GM12878 (cell line): ENCODE results near the gene LASP1. TPM values are rescaled to one million over a fixed set of nuclear protein-coding genes. Genes with fewer than 3 reads are reported as not detected.

Experiments used
- ATAC-seq: fragments of 200-7000 bp; cut with Tn5 transposase; 3 replicates; pipeline ENCODE4 v1.9.1; 2020; ENCODE audit warnings: mild to moderate bottlenecking, moderate library complexity
- BruUV-seq: library from RNA; stranded (reverse); fragments of 400-500 nt; replicated peaks from 2 replicates; lab custom pipeline; 2021; lab: Mats Ljungman, UMichigan
- CTCF ChIA-PET: fragments of 300-600 bp; sonication (Branson Sonifier 250); formaldehyde crosslinking; extraction: SDS; loops from one replicate; lab custom pipeline; 2021; ENCODE audit warnings: inconsistent platforms; lab: Yijun Ruan, JAX
- POLR2A ChIA-PET: fragments of 350-600 bp; formaldehyde crosslinking; extraction: SDS; loops from one replicate; lab custom pipeline; 2021; ENCODE audit warnings: inconsistent platforms; lab: Charles Lee
- RAD21 ChIA-PET: fragments of 300-600 bp; sonication (Branson Sonifier 250); formaldehyde crosslinking; loops from one replicate; lab custom pipeline; 2023; ENCODE audit warnings: antibody characterized with exemption; ENCODE audit not compliant: unreplicated experiment; lab: Charles Lee
- SMC1A ChIA-PET: fragments of 300-600 bp; sonication (Branson Sonifier 250); formaldehyde crosslinking; loops from one replicate; lab custom pipeline; 2023; ENCODE audit not compliant: unreplicated experiment, uncharacterized antibody; lab: Charles Lee
- DNase-seq: peaks from one replicate; pipeline ENCODE4 v3.0.0-alpha.2; 2011; ENCODE audit warnings: low read depth, low spot score
- FAIRE-seq: peaks from 3 replicates; lab custom pipeline; 2011; peaks lifted over from hg19 to GRCh38; lab: Jason Lieb, UNC
- H2AFZ ChIP-seq: 2 replicates; pipeline ENCODE4 v1.6.0; 2011; ENCODE audit warnings: low read depth, low read length, control low read depth; ENCODE audit not compliant: control insufficient read depth
- H3K27ac ChIP-seq: 2 replicates; pipeline ENCODE4 v1.5.1; 2011; ENCODE audit warnings: control low read depth; ENCODE audit not compliant: control insufficient read depth, insufficient read depth
- H3K27me3 ChIP-seq, 2 experiments: replicated peaks in 1 of 2; 2 replicates each; pipeline versions ENCODE4 v1.6.0 to v1.6.1; 2011; ENCODE audit warnings: low read length in 1 of 2; ENCODE audit not compliant: control insufficient read depth in 2 of 2, insufficient read depth in 2 of 2
- H3K36me3 ChIP-seq, 2 experiments: 2 replicates each; pipeline ENCODE4 v1.5.1; 2011; ENCODE audit warnings: low read length in 1 of 2; ENCODE audit not compliant: control insufficient read depth in 2 of 2, insufficient read depth in 2 of 2
- H3K4me1 ChIP-seq: 2 replicates; pipeline ENCODE4 v1.6.1; 2011; ENCODE audit warnings: mild to moderate bottlenecking, low read length, moderate library complexity, mixed read lengths; ENCODE audit not compliant: control insufficient read depth, insufficient read depth
- H3K4me2 ChIP-seq: 2 replicates; pipeline ENCODE4 v1.6.0; 2011; ENCODE audit warnings: control low read depth; ENCODE audit not compliant: control insufficient read depth, insufficient read depth
- H3K4me3 ChIP-seq: fragments of 200-600 bp; sonication (generic); 2 replicates; pipeline ENCODE4 v1.5.1; 2016
- H3K79me2 ChIP-seq: 2 replicates; pipeline ENCODE4 v1.6.0; 2011; ENCODE audit warnings: low read length; ENCODE audit not compliant: control insufficient read depth, insufficient read depth
- H3K9ac ChIP-seq: 2 replicates; pipeline ENCODE4 v1.8.0; 2011; ENCODE audit warnings: low read length, control low read depth, mixed read lengths; ENCODE audit not compliant: control insufficient read depth, insufficient read depth
- H3K9me3 ChIP-seq: replicated peaks from 3 replicates; pipeline ENCODE4 v1.5.1; 2011; ENCODE audit warnings: mild to moderate bottlenecking, low read length; ENCODE audit not compliant: control insufficient read depth, insufficient read depth
- H4K20me1 ChIP-seq: 2 replicates; pipeline ENCODE4 v1.6.0; 2011; ENCODE audit not compliant: control insufficient read depth, insufficient read depth
- BCL3 ChIP-seq: IDR thresholded peaks from 2 replicates; pipeline ENCODE4 v1.6.1; 2011; ENCODE audit warnings: borderline replicate concordance, low read depth, mild to moderate bottlenecking, moderate library complexity, low read length; ENCODE audit not compliant: insufficient read depth, poor library complexity, severe bottlenecking
- BMI1 ChIP-seq: fragments of 450-650 bp; IDR thresholded peaks from 2 replicates; pipeline ENCODE4 v1.6.1; 2016; ENCODE audit warnings: mild to moderate bottlenecking, moderate library complexity, borderline replicate concordance
- CHD1 ChIP-seq: IDR thresholded peaks from 2 replicates; pipeline ENCODE4 v1.6.1; 2012; ENCODE audit warnings: low read depth, low read length, improper control_type of control experiment
- CUX1 ChIP-seq: IDR thresholded peaks from 2 replicates; pipeline ENCODE4 v1.6.1; 2012; ENCODE audit warnings: improper control_type of control experiment, low read depth, low read length; ENCODE audit not compliant: insufficient replicate concordance
- EED ChIP-seq: sonication (generic); IDR thresholded peaks from 2 replicates; pipeline ENCODE4 v1.6.1; 2016; ENCODE audit warnings: antibody characterized with exemption, low read depth
- ETV6 ChIP-seq, 2 experiments: fragments of 450-650 bp in 1 of 2; IDR thresholded peaks in 1 of 2; conservative IDR thresholded peaks in 1 of 2; 2 replicates each; pipeline ENCODE4 v1.6.1; 2014; ENCODE audit warnings: antibody characterized with exemption in 1 of 2, borderline replicate concordance in 1 of 2, low read depth in 1 of 2, mild to moderate bottlenecking in 1 of 2, moderate library complexity in 1 of 2
- HDAC2 ChIP-seq: fragments of 200-600 bp; sonication (generic); IDR thresholded peaks from 2 replicates; pipeline ENCODE4 v1.6.1; 2017
- NR2C1 ChIP-seq: fragments of 450-650 bp; IDR thresholded peaks from 2 replicates; pipeline ENCODE4 v1.6.1; 2017; ENCODE audit warnings: antibody characterized with exemption, mild to moderate bottlenecking, moderate library complexity
- RUNX3 ChIP-seq: IDR thresholded peaks from 2 replicates; pipeline ENCODE4 v1.6.1; 2012; ENCODE audit warnings: low read length, inconsistent platforms
- SIX5 ChIP-seq: IDR thresholded peaks from 2 replicates; pipeline ENCODE4 v1.6.1; 2011; ENCODE audit warnings: mild to moderate bottlenecking, low read depth, low read length, moderate library complexity; ENCODE audit not compliant: severe bottlenecking
- SPI1 ChIP-seq: IDR thresholded peaks from 2 replicates; pipeline ENCODE4 v1.6.1; 2011; ENCODE audit warnings: low read depth, mild to moderate bottlenecking, low read length, moderate library complexity, borderline replicate concordance; ENCODE audit not compliant: insufficient read depth
- ZNF207 ChIP-seq: fragments of 450-650 bp; IDR thresholded peaks from 2 replicates; pipeline ENCODE4 v1.6.1; 2014; ENCODE audit warnings: antibody characterized with exemption, mild to moderate bottlenecking, borderline replicate concordance
- ZNF384 ChIP-seq: IDR thresholded peaks from 2 replicates; pipeline ENCODE4 v1.6.1; 2012; ENCODE audit warnings: low read depth, mild to moderate bottlenecking, low read length, improper control_type of control experiment, borderline replicate concordance
- WGBS: methylation state at CpG from one replicate; pipeline ENCODE4 v1.1.6; 2016; ENCODE audit warnings: low lambda C conversion rate; ENCODE audit not compliant: insufficient replicate concordance, insufficient coverage; ENCODE audit errors: missing lambda C conversion rate; 5-methylcytosine and 5-hydroxymethylcytosine counted together
- in situ Hi-C: fragments of 300-500 bp; cut with MboI; formaldehyde crosslinking; loops from 9 replicates; pipeline ENCODE4 v1.14.3; 2018; ENCODE audit warnings: mixed read lengths
- intact Hi-C: fragments of 100-400 bp; cut with micrococcal nuclease; formaldehyde crosslinking; loops from one replicate; pipeline ENCODE4 v1.14.2; 2022; ENCODE audit not compliant: unreplicated experiment
- polyA plus RNA-seq, 11 experiments: library from polyadenylated mRNA; depleted of rRNA in 4 of 11; unstranded in 6 of 11; stranded (reverse) in 5 of 11; fragments of >200 nt; fragmentation: Nextera tagmentation in 4 of 11; fragmentation: Illumina TruSeq in 1 of 11; extraction: Ambion mirVana in 4 of 11; extraction: Trizol in 1 of 11; gene quantifications; 1 replicate in 1 of 11; 2 replicates in 10 of 11; pipeline versions ENCODE4 v1.2.1 to v1.2.3, GENCODE V29; 2011 to 2016; ENCODE audit warnings: inconsistent platforms in 2 of 11, missing spikeins in 2 of 11, low read depth in 1 of 11
- total RNA-seq, 4 experiments: library from RNA; depleted of rRNA in 3 of 4; stranded (reverse); fragments of >200 nt in 3 of 4; fragmentation: Illumina TruSeq in 1 of 4; extraction: Trizol in 1 of 4; gene quantifications; 2 replicates each; pipeline versions ENCODE4 v1.2.1 to v1.2.3, GENCODE V29; 2013 to 2021

Gene LASP1
- total and polyA plus RNA-seq, 10 of the 15 experiments (the other 5 are each of a cell fraction or from before 2014, with no cell fraction given): 21.0 to 114 (median 59.3) TPM

- TF ChIP-seq HDAC2 (no peak), EED (peak; percentile 37; the same call in 1 of the 2 replicates), NR2C1 (no peak), ETV6 (conservative IDR thresholded peaks at IDR 0.05 in 1 of 2, IDR thresholded peaks at IDR 0.05 in 1 of 2; ENCODE audit: borderline replicate concordance in 1 of 2, low read depth in 1 of 2) (no peak), SPI1 (0 out of 2 replicates have a peak, but pooled peaks have one; percentile 9), RUNX3 (peak; percentile 52)
- TF ChIP-seq, all 136 proteins: peak for 5
These were observed 14.0 kb downstream of the LASP1 start (continued) for GRCh38 chr17:38883592-38884526.

- H3K79me2 ChIP-seq: peaks cover 36% of the 10 kb centered on the region
- no TSS peak for BruUV-seq
- no peaks in the 10 kb centered on the region for H3K27me3 ChIP-seq
- in situ Hi-C loops: no loop called here
- POLR2A ChIA-PET: interaction anchor here (0.6 to 1.7 kb wide), 3 partner anchors 16 to 133 kb away, joined by 3 to 4 read pairs (median 3); no protein-coding TSS in a partner anchor
- no peak overlapping the region for H3K4me3 ChIP-seq
- WGBS: 95% methylated on average over 9 of the region's 9 CpGs
- no peak overlapping the region for H2AFZ ChIP-seq
- DNase-seq (no peak), ATAC-seq (no peak), FAIRE-seq (no peak)
- H3K9me3 ChIP-seq: no peaks in the 10 kb centered on the region
- no peak overlapping the region for H3K9ac ChIP-seq
- peaks cover 31% of the 10 kb centered on the region for H3K4me1 ChIP-seq
- intact Hi-C loops: no loop called here
- SMC1A ChIA-PET: interaction anchor here (0.8 to 1.6 kb wide), 4 partner anchors 8 to 87 kb away, joined by 3 to 7 read pairs (median 4); partner anchors contain the start of gene LASP1
- CTCF ChIA-PET: interaction anchor here (0.9 to 2.1 kb wide), 2 partner anchors 11 to 13 kb away, joined by 3 to 12 read pairs; no protein-coding TSS in a partner anchor
- peaks cover 5% of the 10 kb centered on the region; the same call in 1 of the 2 replicates for H4K20me1 ChIP-seq
- RAD21 ChIA-PET: interaction anchor here (0.6 to 1.4 kb wide), 2 partner anchors 14 to 269 kb away, joined by 3 read pairs; no protein-coding TSS in a partner anchor
- no peak overlapping the region for H3K4me2 ChIP-seq
- H3K36me3 ChIP-seq: peaks cover 31 to 43% of the 10 kb centered on the region in 2 experiments; a peak in 3 of 4 replicates
- no peak overlapping the region; the same call in 1 of the 2 replicates for H3K27ac ChIP-seq
- TF ChIP-seq ZNF384: no peak
- no peak for TF ChIP-seq ZNF207
- no peak for TF ChIP-seq CUX1
- TF ChIP-seq SIX5: no peak
- TF ChIP-seq BMI1: no peak
- TF ChIP-seq BCL3: no peak
- TF ChIP-seq CHD1: no peak
These were observed 15.3 kb downstream of the LASP1 start for GRCh38 chr17:38885044-38885727.
